Heart left ventricle (tissue), 13 donors: ENCODE results near the gene DENND2C.

ENCODE experiments used
- POLR2A ChIP-seq, 2 donors: fragments of 450-650 bp; IDR thresholded peaks; one replicate each; pipeline ENCODE4 v1.6.1; 2017; ENCODE audit warnings: antibody characterized with exemption in 2 of 2, mild to moderate bottlenecking in 2 of 2, moderate library complexity in 2 of 2
- TF ChIP-seq, protein P1 (sequence below), 12 donors: fragments of 200-600 bp; sonication (generic) in 4 of 12; IDR thresholded peaks; one replicate each; pipeline versions ENCODE4 v1.5.0 to v1.8.0; 2018 to 2022; ENCODE audit warnings: antibody characterized with exemption in 12 of 12, mild to moderate bottlenecking in 5 of 12
- donor health status: ischemic (EF 13 %, LVEDD 7.1; RV severe dilation, severe dysfunction).
- donor health status: DM: no; HTN: yes; CAD: no.
- donor health status: DM: no; HTN: no; CAD: no.
- donor health status: ischemic (EF 25% LVEDD 6.9; RV normal size, moderate dysfunction).
- donor health status: ischemic (EF 25% LVEDD 5.7; RV mildly dilated, moderate dysfunction).
- donor health status: ischemic (EF 35%, LVEDD 5.7; RV mildly dilated, moderate dysfunction).
- donor health status: nonischemic (EF 11% LVEDD 7.7; RV severe dilation, severe dysfunction).
- donor health status: DM: yes; HTN: yes; CAD: no.
- donor health status: PGD.
- donor health status: ischemic (EF 29% LVEDD 5.4; RV normal size, mild dysfunction).
- donor health status: nonischemic (EF 23%, LVEDD 6.1; RV moderate dilation, normal function).

DNA sequence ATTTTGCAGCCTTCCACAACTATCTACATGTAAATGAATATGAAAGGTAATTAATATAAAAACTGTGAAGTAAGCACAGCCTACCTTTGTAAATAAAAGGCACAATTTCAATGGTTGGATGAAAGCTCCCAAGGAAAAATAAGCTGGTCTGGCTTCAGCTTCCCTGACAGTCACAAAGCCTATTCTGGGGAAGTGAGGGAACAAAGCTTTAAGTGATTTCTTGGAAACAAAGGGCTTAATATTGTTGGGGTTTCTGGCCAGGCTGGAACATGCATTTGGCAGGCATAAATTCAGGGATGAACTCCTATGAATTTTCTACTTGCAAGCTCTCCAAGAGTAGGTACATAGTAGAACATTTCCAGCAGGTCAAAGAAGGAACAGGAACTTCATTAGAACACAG lies 105.7 kb downstream of the DENND2C start:
- TF ChIP-seq, protein P1, sequence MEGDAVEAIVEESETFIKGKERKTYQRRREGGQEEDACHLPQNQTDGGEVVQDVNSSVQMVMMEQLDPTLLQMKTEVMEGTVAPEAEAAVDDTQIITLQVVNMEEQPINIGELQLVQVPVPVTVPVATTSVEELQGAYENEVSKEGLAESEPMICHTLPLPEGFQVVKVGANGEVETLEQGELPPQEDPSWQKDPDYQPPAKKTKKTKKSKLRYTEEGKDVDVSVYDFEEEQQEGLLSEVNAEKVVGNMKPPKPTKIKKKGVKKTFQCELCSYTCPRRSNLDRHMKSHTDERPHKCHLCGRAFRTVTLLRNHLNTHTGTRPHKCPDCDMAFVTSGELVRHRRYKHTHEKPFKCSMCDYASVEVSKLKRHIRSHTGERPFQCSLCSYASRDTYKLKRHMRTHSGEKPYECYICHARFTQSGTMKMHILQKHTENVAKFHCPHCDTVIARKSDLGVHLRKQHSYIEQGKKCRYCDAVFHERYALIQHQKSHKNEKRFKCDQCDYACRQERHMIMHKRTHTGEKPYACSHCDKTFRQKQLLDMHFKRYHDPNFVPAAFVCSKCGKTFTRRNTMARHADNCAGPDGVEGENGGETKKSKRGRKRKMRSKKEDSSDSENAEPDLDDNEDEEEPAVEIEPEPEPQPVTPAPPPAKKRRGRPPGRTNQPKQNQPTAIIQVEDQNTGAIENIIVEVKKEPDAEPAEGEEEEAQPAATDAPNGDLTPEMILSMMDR (IDR thresholded peaks at IDR 0.05), result no peak
- no peak for TF ChIP-seq POLR2A (IDR thresholded peaks at IDR 0.05)
